ENCODE measurements around the gene KLHL7. TPM values are rescaled to one million over a fixed set of nuclear protein-coding genes. Genes with fewer than 3 reads are reported as not detected.

The KLHL7 gene
- polyA plus RNA-seq, 2 of the 4 experiments (the other 2 are of a cell fraction) = 23.3 to 45.4 TPM

DNA sequence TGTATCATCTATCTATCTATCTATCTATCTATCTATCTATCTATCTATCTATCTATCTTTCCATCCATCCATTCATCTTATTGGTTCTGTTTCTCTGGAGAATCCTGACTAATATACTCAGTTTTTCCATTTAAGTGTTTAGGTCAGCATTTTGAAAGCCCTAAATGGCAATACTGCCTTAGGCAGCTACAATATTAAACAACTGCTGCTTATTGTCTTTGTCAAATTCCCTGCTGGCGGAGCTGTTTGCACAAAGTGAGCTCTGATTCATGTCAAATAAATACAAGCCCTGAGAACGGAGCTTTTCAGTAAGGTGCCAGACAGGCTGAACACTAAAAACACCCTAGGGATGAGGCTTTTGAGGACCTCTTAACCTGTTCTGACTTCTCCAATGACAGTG is 7.1 kb upstream of the KLHL7 start:
- DNase-seq (ENCODE audit: low read depth in 1 of 2, low spot score in 1 of 2) (no peak), FAIRE-seq (no peak), ATAC-seq (no peak)
- WGBS (ENCODE audit: missing lambda C conversion rate) = 12% methylated on average over 2 of the region's 2 CpGs
- Histone ChIP-seq H3K4me1 (no peaks in the 10 kb centered on the region), H3K4me2 (no peak overlapping the region), H3K27ac (no peak overlapping the region), H3K9me3 (peaks cover 15% of the 10 kb centered on the region), H3K4me3 (no peak overlapping the region)
- ChIA-PET POLR2A (no interaction called here), CTCF (interaction anchor here (0.8 to 2.3 kb wide), 6 partner anchors 12 to 50 kb away, joined by 3 to 8 read pairs (median 4); no protein-coding TSS in a partner anchor)
- no peak for TF ChIP-seq FOSL2 (IDR thresholded peaks at IDR 0.05)
- TF ChIP-seq FOSL2 (CRISPR knock-in tag; IDR thresholded peaks at IDR 0.05) = no peak
- peak; percentile 85 for TF ChIP-seq MAFK (IDR thresholded peaks at IDR 0.05; ENCODE audit: partially characterized antibody)

DNA sequence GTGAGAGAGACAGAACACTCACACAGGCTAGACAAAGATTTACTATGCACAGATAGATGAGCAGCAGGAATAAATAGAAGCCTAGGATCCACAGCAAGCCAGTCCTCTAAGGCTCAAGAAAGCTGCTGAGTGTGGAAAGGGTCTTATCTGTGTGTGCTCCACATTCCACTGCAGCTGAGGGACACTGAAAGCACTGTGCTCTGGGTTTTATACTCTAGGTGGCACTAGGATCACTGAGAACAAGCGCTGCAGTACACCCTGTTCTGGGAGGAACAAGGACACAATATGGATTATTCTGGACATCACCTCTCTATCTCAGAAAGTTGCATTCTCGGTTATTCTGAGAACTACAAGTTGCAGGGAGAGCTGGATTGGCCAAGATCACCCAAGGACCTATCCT is 4.9 kb upstream of the KLHL7 start:
- H3K4me2 ChIP-seq = no peak overlapping the region
- peaks cover 8% of the 10 kb centered on the region for H3K9me3 ChIP-seq
- peaks cover 4% of the 10 kb centered on the region; the same call in 1 of the 3 replicates for H3K4me1 ChIP-seq
- CTCF ChIA-PET = interaction anchor here (0.5 to 2.3 kb wide), 4 partner anchors 14 to 998 kb away, joined by 3 to 8 read pairs (median 4); no protein-coding TSS in a partner anchor
- POLR2A ChIA-PET = no interaction called here
- WGBS (ENCODE audit: missing lambda C conversion rate) = 32% methylated on average over 2 of the region's 2 CpGs
- H3K27ac ChIP-seq = no peak overlapping the region
- no peak for DNase-seq (ENCODE audit: low read depth in 1 of 2, low spot score in 1 of 2)
- no peak for ATAC-seq
- no peak overlapping the region for H3K4me3 ChIP-seq
- no peak for FAIRE-seq
- no peak for TF ChIP-seq EP300 (IDR thresholded peaks at IDR 0.05)
- no peak for TF ChIP-seq MYC (IDR thresholded peaks at IDR 0.05; ENCODE audit: borderline replicate concordance, low read length)
- TF ChIP-seq RAD21 (conservative IDR thresholded peaks at IDR 0.05 in 1 of 2, IDR thresholded peaks at IDR 0.05 in 1 of 2) = no peak
- TF ChIP-seq, protein P1, sequence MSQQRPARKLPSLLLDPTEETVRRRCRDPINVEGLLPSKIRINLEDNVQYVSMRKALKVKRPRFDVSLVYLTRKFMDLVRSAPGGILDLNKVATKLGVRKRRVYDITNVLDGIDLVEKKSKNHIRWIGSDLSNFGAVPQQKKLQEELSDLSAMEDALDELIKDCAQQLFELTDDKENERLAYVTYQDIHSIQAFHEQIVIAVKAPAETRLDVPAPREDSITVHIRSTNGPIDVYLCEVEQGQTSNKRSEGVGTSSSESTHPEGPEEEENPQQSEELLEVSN (IDR thresholded peaks at IDR 0.05; ENCODE audit: borderline replicate concordance, low read depth) = no peak
- TF ChIP-seq HDAC2 (IDR thresholded peaks at IDR 0.05) = no peak
- no peak for TF ChIP-seq SMC3 (IDR thresholded peaks at IDR 0.05)
- no peak for TF ChIP-seq HOXB13 (CRISPR knock-in tag; IDR thresholded peaks at IDR 0.05; ENCODE audit: low read depth)

DNA sequence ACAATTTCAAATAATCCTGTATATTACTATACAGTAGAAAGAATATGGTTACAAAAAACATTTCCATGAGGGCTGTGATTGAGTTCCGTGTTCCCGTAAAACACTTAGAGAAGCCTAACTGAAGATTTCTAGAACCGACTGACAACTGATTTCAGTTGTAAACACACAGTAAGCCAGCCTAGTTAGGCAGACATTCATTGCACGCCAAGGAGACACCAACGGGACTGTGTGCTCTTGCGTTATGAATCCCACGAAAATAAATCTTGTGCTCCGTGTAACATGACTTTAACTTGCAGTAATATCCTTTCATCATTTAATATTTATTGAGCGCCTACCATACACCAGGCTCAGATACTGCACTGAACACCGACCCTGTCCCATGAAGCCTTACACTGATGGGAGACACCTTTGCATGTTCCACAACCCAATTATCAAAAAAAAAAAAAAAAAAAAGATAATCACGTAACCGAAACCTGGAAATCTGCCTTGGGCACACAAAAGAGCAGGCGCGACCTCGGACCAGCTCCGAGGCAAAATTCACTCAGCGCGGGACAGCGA is 420 bp upstream of the KLHL7 start:
- FAIRE-seq (no peak), DNase-seq (ENCODE audit: low read depth in 1 of 2, low spot score in 1 of 2) (no peak), ATAC-seq (peak in 1 of 2 experiments; percentile 56; a peak in 3 of 6 replicates)
- CTCF ChIA-PET = interaction anchor here (0.9 to 3.4 kb wide), 6 partner anchors 11 to 545 kb away, joined by 3 to 21 read pairs (median 4); no protein-coding TSS in a partner anchor
- Histone ChIP-seq H3K4me1 (peaks cover 17% of the 10 kb centered on the region; the same call in 2 of the 3 replicates), H3K4me2 (peak overlapping the region; percentile 82), H3K27ac (peak overlapping the region; percentile 86 to 90), H3K4me3 (peak overlapping the region; percentile 96), H3K9me3 (no peaks in the 10 kb centered on the region)
- TF ChIP-seq MAZ (IDR thresholded peaks at IDR 0.05; ENCODE audit: borderline replicate concordance, low read depth, low read length) = no peak
- no peak for TF ChIP-seq BHLHE40 (IDR thresholded peaks at IDR 0.05; ENCODE audit: low read depth, low read length)
- peak; percentile 87 for TF ChIP-seq PHF8 (IDR thresholded peaks at IDR 0.05; ENCODE audit: borderline replicate concordance, low read depth)
- peak; percentile 77 for TF ChIP-seq KDM5A (IDR thresholded peaks at IDR 0.05)
- TF ChIP-seq JUN (IDR thresholded peaks at IDR 0.05) = peak in 1 of 2 experiments; percentile 46; a peak in 2 of 5 replicates
- TF ChIP-seq RAD21 (conservative IDR thresholded peaks at IDR 0.05 in 1 of 2, IDR thresholded peaks at IDR 0.05 in 1 of 2) = no peak
- no peak for TF ChIP-seq EHF (CRISPR knock-in tag; IDR thresholded peaks at IDR 0.05)
- TF ChIP-seq, protein P2, sequence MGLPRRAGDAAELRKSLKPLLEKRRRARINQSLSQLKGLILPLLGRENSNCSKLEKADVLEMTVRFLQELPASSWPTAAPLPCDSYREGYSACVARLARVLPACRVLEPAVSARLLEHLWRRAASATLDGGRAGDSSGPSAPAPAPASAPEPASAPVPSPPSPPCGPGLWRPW (IDR thresholded peaks at IDR 0.05) = no peak
- TF ChIP-seq, protein P3, sequence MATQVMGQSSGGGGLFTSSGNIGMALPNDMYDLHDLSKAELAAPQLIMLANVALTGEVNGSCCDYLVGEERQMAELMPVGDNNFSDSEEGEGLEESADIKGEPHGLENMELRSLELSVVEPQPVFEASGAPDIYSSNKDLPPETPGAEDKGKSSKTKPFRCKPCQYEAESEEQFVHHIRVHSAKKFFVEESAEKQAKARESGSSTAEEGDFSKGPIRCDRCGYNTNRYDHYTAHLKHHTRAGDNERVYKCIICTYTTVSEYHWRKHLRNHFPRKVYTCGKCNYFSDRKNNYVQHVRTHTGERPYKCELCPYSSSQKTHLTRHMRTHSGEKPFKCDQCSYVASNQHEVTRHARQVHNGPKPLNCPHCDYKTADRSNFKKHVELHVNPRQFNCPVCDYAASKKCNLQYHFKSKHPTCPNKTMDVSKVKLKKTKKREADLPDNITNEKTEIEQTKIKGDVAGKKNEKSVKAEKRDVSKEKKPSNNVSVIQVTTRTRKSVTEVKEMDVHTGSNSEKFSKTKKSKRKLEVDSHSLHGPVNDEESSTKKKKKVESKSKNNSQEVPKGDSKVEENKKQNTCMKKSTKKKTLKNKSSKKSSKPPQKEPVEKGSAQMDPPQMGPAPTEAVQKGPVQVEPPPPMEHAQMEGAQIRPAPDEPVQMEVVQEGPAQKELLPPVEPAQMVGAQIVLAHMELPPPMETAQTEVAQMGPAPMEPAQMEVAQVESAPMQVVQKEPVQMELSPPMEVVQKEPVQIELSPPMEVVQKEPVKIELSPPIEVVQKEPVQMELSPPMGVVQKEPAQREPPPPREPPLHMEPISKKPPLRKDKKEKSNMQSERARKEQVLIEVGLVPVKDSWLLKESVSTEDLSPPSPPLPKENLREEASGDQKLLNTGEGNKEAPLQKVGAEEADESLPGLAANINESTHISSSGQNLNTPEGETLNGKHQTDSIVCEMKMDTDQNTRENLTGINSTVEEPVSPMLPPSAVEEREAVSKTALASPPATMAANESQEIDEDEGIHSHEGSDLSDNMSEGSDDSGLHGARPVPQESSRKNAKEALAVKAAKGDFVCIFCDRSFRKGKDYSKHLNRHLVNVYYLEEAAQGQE (IDR thresholded peaks at IDR 0.05) = peak; percentile 49; the same call in 1 of the 2 replicates
- POLR2A ChIA-PET = interaction anchor here (0.9 to 1.8 kb wide), 5 partner anchors 15 to 80 kb away, joined by 3 to 20 read pairs (median 7); no protein-coding TSS in a partner anchor
- 2% methylated on average over 19 of the region's 19 CpGs for WGBS (ENCODE audit: missing lambda C conversion rate)
